ENCODE results near the gene NEURL3.

DNA sequence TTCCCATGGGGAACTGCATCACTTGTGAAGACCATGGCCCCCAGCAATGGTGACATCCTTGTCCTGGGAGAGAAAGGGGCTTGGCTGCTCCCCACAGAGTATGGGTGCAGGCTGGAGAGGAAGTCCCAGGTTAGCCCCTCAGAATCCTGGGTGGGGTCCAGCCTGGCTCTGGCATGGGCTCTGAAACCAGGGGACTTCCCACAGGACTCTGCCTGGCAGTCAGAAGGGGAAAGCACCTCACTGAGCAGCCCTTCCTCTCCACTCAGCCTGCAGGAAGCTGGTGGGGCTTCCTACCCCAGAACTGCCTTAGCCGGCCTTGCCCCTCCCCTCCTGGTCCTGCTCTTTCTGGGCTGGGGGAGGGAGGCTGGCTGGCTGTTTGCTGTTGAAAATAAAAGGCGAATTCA lies 3.7 kb downstream of the NEURL3 start:
- TF ChIP-seq POLR2A (IDR thresholded peaks at IDR 0.05) (no peak), POLR2AphosphoS5 (IDR thresholded peaks at IDR 0.05) (no peak), EP300 (IDR thresholded peaks at IDR 0.05) (no peak)
- TF ChIP-seq, protein P1, sequence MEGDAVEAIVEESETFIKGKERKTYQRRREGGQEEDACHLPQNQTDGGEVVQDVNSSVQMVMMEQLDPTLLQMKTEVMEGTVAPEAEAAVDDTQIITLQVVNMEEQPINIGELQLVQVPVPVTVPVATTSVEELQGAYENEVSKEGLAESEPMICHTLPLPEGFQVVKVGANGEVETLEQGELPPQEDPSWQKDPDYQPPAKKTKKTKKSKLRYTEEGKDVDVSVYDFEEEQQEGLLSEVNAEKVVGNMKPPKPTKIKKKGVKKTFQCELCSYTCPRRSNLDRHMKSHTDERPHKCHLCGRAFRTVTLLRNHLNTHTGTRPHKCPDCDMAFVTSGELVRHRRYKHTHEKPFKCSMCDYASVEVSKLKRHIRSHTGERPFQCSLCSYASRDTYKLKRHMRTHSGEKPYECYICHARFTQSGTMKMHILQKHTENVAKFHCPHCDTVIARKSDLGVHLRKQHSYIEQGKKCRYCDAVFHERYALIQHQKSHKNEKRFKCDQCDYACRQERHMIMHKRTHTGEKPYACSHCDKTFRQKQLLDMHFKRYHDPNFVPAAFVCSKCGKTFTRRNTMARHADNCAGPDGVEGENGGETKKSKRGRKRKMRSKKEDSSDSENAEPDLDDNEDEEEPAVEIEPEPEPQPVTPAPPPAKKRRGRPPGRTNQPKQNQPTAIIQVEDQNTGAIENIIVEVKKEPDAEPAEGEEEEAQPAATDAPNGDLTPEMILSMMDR (IDR thresholded peaks at IDR 0.05), result no peak

Measured in gastroesophageal sphincter (tissue), 3 donors.